Measurements from ENCODE around the gene POLR1A. TPM values are rescaled to one million over a fixed set of nuclear protein-coding genes. Genes with fewer than 3 reads are reported as not detected.
A peak's percentile ranks its signal among the peaks of the same experiment; 100 is the strongest.

The POLR1A gene
- total and polyA plus RNA-seq, 9 donors, result 4.7 to 43.9 (median 23.1) TPM

DNA sequence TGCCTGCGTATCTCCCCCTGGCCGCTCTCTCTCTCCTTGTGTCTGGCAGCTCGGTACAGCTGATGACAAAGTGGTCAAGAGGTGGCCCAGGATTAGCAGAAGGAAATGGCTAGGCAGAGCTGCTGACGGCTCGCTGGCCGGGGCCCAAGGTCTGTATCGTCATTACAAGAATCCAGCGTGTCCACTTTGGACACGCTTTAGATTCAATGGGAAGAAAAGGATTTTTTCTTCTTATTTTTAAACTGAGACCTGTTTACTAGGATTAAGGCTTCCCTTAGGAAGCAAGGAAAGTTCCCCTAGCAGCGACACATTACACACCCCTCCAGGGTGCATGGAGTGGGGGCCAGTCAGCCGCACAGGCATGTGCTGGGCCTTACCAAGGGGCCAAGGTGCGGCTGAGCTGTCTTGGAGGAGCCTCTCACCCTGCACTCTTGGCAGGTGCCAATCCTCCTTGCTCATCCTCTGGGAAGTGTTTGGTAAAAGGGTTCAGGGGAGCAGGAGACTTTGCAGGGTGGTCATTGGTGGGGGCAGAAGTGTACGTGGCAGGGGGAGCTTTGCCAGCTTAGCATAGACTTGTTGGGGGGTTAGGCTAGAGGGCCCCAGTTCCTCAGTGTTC lies 76.8 kb downstream of the POLR1A start:
- H3K27ac ChIP-seq, result no peak overlapping the region
- intact Hi-C loops (cut with DNase I), result no loop called here
- WGBS, 3 donors, result 82 to 89% (median 85%) methylated on average over 12 to 13 of the region's 13 CpGs
- no peaks in the 10 kb centered on the region for H3K36me3 ChIP-seq
- no peak overlapping the region for H3K4me3 ChIP-seq
- TF ChIP-seq EP300 (IDR thresholded peaks at IDR 0.05), result no peak
- no peak for TF ChIP-seq POLR2A (IDR thresholded peaks at IDR 0.05)
- TF ChIP-seq, protein P1, sequence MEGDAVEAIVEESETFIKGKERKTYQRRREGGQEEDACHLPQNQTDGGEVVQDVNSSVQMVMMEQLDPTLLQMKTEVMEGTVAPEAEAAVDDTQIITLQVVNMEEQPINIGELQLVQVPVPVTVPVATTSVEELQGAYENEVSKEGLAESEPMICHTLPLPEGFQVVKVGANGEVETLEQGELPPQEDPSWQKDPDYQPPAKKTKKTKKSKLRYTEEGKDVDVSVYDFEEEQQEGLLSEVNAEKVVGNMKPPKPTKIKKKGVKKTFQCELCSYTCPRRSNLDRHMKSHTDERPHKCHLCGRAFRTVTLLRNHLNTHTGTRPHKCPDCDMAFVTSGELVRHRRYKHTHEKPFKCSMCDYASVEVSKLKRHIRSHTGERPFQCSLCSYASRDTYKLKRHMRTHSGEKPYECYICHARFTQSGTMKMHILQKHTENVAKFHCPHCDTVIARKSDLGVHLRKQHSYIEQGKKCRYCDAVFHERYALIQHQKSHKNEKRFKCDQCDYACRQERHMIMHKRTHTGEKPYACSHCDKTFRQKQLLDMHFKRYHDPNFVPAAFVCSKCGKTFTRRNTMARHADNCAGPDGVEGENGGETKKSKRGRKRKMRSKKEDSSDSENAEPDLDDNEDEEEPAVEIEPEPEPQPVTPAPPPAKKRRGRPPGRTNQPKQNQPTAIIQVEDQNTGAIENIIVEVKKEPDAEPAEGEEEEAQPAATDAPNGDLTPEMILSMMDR (IDR thresholded peaks at IDR 0.05), result no peak
- no peaks in the 10 kb centered on the region for H3K27me3 ChIP-seq
- H3K9me3 ChIP-seq, result no peaks in the 10 kb centered on the region
- DNase-seq, result peak in 3 of 5 donors; percentile 28 to 41 (median 40)
- H3K4me1 ChIP-seq (ENCODE audit: insufficient read depth), result no peaks in the 10 kb centered on the region

- no peaks in the 10 kb centered on the region for H3K4me1 ChIP-seq (ENCODE audit: insufficient read depth)
- H3K9me3 ChIP-seq, result no peaks in the 10 kb centered on the region
- DNase-seq, result peak in 2 of 5 donors; percentile 22 to 29
- TF ChIP-seq, protein P1 (IDR thresholded peaks at IDR 0.05), result no peak
- no peak for TF ChIP-seq EP300 (IDR thresholded peaks at IDR 0.05)
- no peak for TF ChIP-seq POLR2A (IDR thresholded peaks at IDR 0.05)
- no peaks in the 10 kb centered on the region for H3K36me3 ChIP-seq
- H3K4me3 ChIP-seq, result no peak overlapping the region
- no peaks in the 10 kb centered on the region for H3K27me3 ChIP-seq
- no peak overlapping the region for H3K27ac ChIP-seq
- 82 to 89% (median 84%) methylated on average over 33 of the region's 33 CpGs for WGBS, 3 donors
- intact Hi-C loops (cut with DNase I), result no loop called here
Measured at GRCh38 chr2:86027922-86028765, 77.5 kb downstream of the POLR1A start.

DNA sequence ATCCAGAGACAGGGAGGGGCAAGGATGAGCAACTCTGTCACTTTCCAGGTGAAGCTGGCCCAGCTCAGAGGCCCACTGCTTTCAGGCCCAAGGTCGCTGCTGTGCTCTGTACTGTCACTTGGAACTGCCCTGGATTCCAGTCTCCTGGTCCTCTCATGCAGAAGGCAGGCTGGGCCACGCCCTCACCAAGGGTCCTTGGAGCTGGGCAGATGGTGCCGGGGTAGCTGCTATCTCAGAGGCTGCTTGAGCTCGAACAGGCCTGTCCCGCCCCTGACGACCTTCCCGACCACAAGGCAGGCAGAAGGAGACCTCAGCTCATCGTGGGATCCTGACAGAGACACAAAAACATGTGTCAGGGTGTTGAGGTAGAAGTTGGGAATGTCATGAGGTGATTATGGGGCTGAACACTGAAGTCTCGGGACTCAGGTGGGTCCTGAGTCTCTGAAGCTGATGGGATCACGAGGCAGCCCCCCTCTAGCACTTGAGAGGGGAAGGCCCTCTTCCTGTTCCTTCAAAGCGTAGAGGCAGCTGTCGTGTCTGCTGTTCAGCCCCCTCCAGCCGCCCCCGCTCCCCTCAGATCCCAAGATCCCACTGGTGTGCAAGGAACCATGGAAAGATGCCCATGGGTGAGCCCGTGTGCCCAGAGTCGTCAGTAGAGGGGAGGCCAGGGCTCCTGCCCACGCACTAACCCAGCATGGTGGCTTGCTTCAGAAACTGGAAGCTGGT lies 78.3 kb downstream of the POLR1A start:
- 85 to 90% (median 86%) methylated on average over 17 of the region's 17 CpGs for WGBS, 3 donors
- DNase-seq, result peak in 2 of 5 donors; percentile 18 to 33
- no peaks in the 10 kb centered on the region for H3K4me1 ChIP-seq (ENCODE audit: insufficient read depth)
- no peaks in the 10 kb centered on the region for H3K36me3 ChIP-seq
- H3K4me3 ChIP-seq, result no peak overlapping the region
- no peaks in the 10 kb centered on the region for H3K9me3 ChIP-seq
- no peaks in the 10 kb centered on the region for H3K27me3 ChIP-seq
- intact Hi-C loops (cut with DNase I), result no loop called here
- TF ChIP-seq, protein P1 (IDR thresholded peaks at IDR 0.05), result no peak
- no peak for TF ChIP-seq EP300 (IDR thresholded peaks at IDR 0.05)
- no peak for TF ChIP-seq POLR2A (IDR thresholded peaks at IDR 0.05)
- H3K27ac ChIP-seq, result no peak overlapping the region

GRCh38 chr2:86026744-86027065 lies 79.0 kb downstream of the POLR1A start:
- peak in 1 of 5 donors; percentile 33 for DNase-seq
- 88 to 94% (median 90%) methylated on average over 5 to 6 of the region's 6 CpGs for WGBS, 3 donors
- no peaks in the 10 kb centered on the region for H3K4me1 ChIP-seq (ENCODE audit: insufficient read depth)
- H3K27ac ChIP-seq, result no peak overlapping the region
- TF ChIP-seq EP300 (IDR thresholded peaks at IDR 0.05) (no peak), POLR2A (IDR thresholded peaks at IDR 0.05) (no peak)
- TF ChIP-seq, protein P1 (IDR thresholded peaks at IDR 0.05), result no peak
- intact Hi-C loops (cut with DNase I), result no loop called here
- H3K9me3 ChIP-seq, result no peaks in the 10 kb centered on the region
- no peak overlapping the region for H3K4me3 ChIP-seq
- H3K36me3 ChIP-seq, result no peaks in the 10 kb centered on the region
- H3K27me3 ChIP-seq, result no peaks in the 10 kb centered on the region
